Ovary (tissue), 3 donors: Measurements from ENCODE around the gene TRIO.

ENCODE experiments used
- POLR2A ChIP-seq: fragments of 450-650 bp; IDR thresholded peaks from one replicate; pipeline ENCODE4 v1.6.1; 2017; ENCODE audit warnings: antibody characterized with exemption, mild to moderate bottlenecking, moderate library complexity
- TF ChIP-seq, protein P1 (sequence below), 3 donors: fragments of 450-650 bp in 2 of 3; fragments of 200-600 bp in 1 of 3; IDR thresholded peaks; one replicate each; pipeline versions ENCODE4 v1.5.1 to v1.8.0; 2016 to 2022; ENCODE audit warnings: antibody characterized with exemption in 3 of 3, mild to moderate bottlenecking in 1 of 3
- donor health status: DM: no; HTN: no; CAD: no.

DNA sequence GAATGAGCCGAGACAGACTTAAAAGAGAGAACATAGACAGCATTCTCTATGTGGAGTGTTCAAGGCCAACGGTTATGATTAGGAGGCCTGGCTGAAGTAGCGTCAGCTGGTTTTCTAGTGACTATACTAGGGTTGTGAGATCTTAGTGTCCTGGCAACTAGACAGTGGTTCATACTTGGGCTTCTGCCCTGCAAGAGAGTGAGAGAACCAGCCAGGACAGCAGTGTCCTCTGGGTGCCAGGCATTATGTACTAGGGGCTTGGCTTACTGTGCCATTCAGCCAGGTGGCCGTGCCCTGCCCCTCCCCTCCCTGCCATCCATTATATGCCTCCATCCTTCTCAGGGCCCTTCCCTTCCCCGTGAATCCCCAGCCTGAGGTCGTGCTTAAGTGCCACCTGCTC lies 56.8 kb downstream of the TRIO start:
- TF ChIP-seq POLR2A = no peak
- TF ChIP-seq, protein P1, sequence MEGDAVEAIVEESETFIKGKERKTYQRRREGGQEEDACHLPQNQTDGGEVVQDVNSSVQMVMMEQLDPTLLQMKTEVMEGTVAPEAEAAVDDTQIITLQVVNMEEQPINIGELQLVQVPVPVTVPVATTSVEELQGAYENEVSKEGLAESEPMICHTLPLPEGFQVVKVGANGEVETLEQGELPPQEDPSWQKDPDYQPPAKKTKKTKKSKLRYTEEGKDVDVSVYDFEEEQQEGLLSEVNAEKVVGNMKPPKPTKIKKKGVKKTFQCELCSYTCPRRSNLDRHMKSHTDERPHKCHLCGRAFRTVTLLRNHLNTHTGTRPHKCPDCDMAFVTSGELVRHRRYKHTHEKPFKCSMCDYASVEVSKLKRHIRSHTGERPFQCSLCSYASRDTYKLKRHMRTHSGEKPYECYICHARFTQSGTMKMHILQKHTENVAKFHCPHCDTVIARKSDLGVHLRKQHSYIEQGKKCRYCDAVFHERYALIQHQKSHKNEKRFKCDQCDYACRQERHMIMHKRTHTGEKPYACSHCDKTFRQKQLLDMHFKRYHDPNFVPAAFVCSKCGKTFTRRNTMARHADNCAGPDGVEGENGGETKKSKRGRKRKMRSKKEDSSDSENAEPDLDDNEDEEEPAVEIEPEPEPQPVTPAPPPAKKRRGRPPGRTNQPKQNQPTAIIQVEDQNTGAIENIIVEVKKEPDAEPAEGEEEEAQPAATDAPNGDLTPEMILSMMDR (IDR thresholded peaks at IDR 0.05) = no peak
